Loucy (cell line): ENCODE data around the gene SHISAL1.

Experiments used
- H2AFZ ChIP-seq: fragments of 200-600 bp; sonication (generic); 2 replicates; pipeline ENCODE4 v1.6.0; 2016; ENCODE audit warnings: antibody characterized with exemption, mild to moderate bottlenecking, low read length, moderate library complexity
- H3F3A ChIP-seq: fragments of 200-600 bp; 2 replicates; pipeline ENCODE4 v1.6.0; 2016; ENCODE audit warnings: antibody characterized with exemption, low read depth, mild to moderate bottlenecking
- H3K27me3 ChIP-seq: fragments of 200-600 bp; sonication (generic); 2 replicates; pipeline ENCODE4 v1.6.1; 2014; ENCODE audit warnings: low read length, mild to moderate bottlenecking; ENCODE audit not compliant: insufficient read depth, poor library complexity, severe bottlenecking
- H3K36me3 ChIP-seq: fragments of 200-600 bp; sonication (generic); 2 replicates; pipeline ENCODE4 v1.6.1; 2016; ENCODE audit warnings: low read length; ENCODE audit not compliant: insufficient read depth
- H3K4me1 ChIP-seq: fragments of 200-600 bp; sonication (generic); 2 replicates; pipeline ENCODE4 v1.5.1; 2014; ENCODE audit warnings: low read length, mild to moderate bottlenecking; ENCODE audit not compliant: insufficient read depth, poor library complexity, severe bottlenecking
- H3K4me2 ChIP-seq: fragments of 200-600 bp; sonication (generic); 2 replicates; pipeline ENCODE4 v1.6.0; 2014; ENCODE audit warnings: antibody characterized with exemption, low read length, low read depth, mild to moderate bottlenecking; ENCODE audit not compliant: poor library complexity, severe bottlenecking
- H3K4me3 ChIP-seq: fragments of 200-600 bp; sonication (generic); 2 replicates; pipeline ENCODE4 v1.5.1; 2014; ENCODE audit warnings: low read length, mild to moderate bottlenecking, mixed read lengths; ENCODE audit not compliant: poor library complexity, severe bottlenecking
- H3K79me2 ChIP-seq: fragments of 200-600 bp; sonication (generic); 2 replicates; pipeline ENCODE4 v1.6.1; 2014; ENCODE audit warnings: low read length; ENCODE audit not compliant: insufficient read depth
- H3K9ac ChIP-seq: fragments of 200-600 bp; sonication (generic); 2 replicates; pipeline ENCODE4 v1.6.0; 2014; ENCODE audit warnings: mild to moderate bottlenecking, low read depth, low read length, moderate library complexity; ENCODE audit not compliant: poor library complexity, severe bottlenecking
- H3K9me2 ChIP-seq: fragments of 200-600 bp; sonication (generic); replicated peaks from 2 replicates; pipeline ENCODE4 v1.6.1; 2016; ENCODE audit warnings: low read depth, low read length, mixed read lengths
- H3K9me3 ChIP-seq: fragments of 200-600 bp; sonication (generic); 2 replicates; pipeline ENCODE4 v1.6.1; 2014; ENCODE audit warnings: mild to moderate bottlenecking, antibody characterized with exemption, low read length, low read depth; ENCODE audit not compliant: insufficient read depth
- H4K20me1 ChIP-seq: fragments of 200-600 bp; sonication (generic); 2 replicates; pipeline ENCODE4 v1.6.0; 2014; ENCODE audit warnings: antibody characterized with exemption, low read length, mild to moderate bottlenecking; ENCODE audit not compliant: insufficient read depth, poor library complexity, severe bottlenecking
- EZH2phosphoT487 ChIP-seq: fragments of 200-600 bp; IDR thresholded peaks from 2 replicates; pipeline ENCODE4 v1.6.1; 2018; ENCODE audit warnings: antibody characterized with exemption, mild to moderate bottlenecking, moderate library complexity, borderline replicate concordance
- TF ChIP-seq, protein P1 (sequence below): fragments of 200-600 bp; sonication (generic); conservative IDR thresholded peaks from 2 replicates; pipeline ENCODE4 v1.5.1; 2014; ENCODE audit warnings: mild to moderate bottlenecking, antibody characterized with exemption, low read length

The SHISAL1 gene

GRCh38 chr22:44277386-44278135 lies 35.2 kb downstream of the SHISAL1 start:
- no peak overlapping the region for H3K4me2 ChIP-seq
- H2AFZ ChIP-seq = no peak overlapping the region
- H3F3A ChIP-seq = no peaks in the 10 kb centered on the region
- no peak overlapping the region for H3K4me3 ChIP-seq
- H4K20me1 ChIP-seq = no peaks in the 10 kb centered on the region
- TF ChIP-seq, protein P1, sequence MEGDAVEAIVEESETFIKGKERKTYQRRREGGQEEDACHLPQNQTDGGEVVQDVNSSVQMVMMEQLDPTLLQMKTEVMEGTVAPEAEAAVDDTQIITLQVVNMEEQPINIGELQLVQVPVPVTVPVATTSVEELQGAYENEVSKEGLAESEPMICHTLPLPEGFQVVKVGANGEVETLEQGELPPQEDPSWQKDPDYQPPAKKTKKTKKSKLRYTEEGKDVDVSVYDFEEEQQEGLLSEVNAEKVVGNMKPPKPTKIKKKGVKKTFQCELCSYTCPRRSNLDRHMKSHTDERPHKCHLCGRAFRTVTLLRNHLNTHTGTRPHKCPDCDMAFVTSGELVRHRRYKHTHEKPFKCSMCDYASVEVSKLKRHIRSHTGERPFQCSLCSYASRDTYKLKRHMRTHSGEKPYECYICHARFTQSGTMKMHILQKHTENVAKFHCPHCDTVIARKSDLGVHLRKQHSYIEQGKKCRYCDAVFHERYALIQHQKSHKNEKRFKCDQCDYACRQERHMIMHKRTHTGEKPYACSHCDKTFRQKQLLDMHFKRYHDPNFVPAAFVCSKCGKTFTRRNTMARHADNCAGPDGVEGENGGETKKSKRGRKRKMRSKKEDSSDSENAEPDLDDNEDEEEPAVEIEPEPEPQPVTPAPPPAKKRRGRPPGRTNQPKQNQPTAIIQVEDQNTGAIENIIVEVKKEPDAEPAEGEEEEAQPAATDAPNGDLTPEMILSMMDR = no peak
- no peak for TF ChIP-seq EZH2phosphoT487
- no peaks in the 10 kb centered on the region for H3K9me2 ChIP-seq
- no peaks in the 10 kb centered on the region for H3K36me3 ChIP-seq
- H3K79me2 ChIP-seq = no peaks in the 10 kb centered on the region
- H3K4me1 ChIP-seq = no peaks in the 10 kb centered on the region
- no peak overlapping the region for H3K9ac ChIP-seq
- H3K9me3 ChIP-seq = no peaks in the 10 kb centered on the region
- no peaks in the 10 kb centered on the region for H3K27me3 ChIP-seq

- TF ChIP-seq, protein P1 = no peak
- no peak for TF ChIP-seq EZH2phosphoT487
- no peak overlapping the region for H3K4me2 ChIP-seq
These were observed 35.9 kb downstream of the SHISAL1 start for GRCh38 chr22:44276706-44277356.

DNA sequence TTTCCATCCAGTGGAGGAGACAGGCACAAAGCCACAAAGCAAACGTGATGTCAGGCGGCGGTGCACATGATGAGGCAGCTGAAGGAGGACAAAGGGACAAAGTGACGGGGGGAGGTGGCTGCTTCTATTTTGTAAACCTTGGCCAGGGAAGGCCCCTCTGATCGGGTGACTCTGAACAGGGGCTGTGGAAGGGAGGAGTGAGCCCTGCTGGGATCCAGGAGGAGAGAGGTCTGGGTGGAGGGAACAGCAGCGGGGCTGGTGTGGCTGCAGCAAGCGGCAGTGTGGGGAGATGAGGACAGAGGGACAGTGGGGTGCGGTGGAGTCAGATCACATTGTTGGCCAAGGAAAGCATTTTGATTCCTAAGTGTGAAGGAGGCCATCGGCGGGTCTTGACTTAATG lies 36.7 kb downstream of the SHISAL1 start:
- Histone ChIP-seq H3K4me2 (no peak overlapping the region), H4K20me1 (no peaks in the 10 kb centered on the region), H3F3A (no peaks in the 10 kb centered on the region), H3K36me3 (no peaks in the 10 kb centered on the region), H3K9ac (no peak overlapping the region), H2AFZ (no peak overlapping the region), H3K9me2 (no peaks in the 10 kb centered on the region), H3K27me3 (no peaks in the 10 kb centered on the region), H3K9me3 (no peaks in the 10 kb centered on the region), H3K4me3 (no peak overlapping the region), H3K4me1 (no peaks in the 10 kb centered on the region), H3K79me2 (no peaks in the 10 kb centered on the region)
- no peak for TF ChIP-seq EZH2phosphoT487
- TF ChIP-seq, protein P1 = no peak

More at GRCh38 chr22:44276706-44277356, 35.9 kb downstream of the SHISAL1 start:
- no peaks in the 10 kb centered on the region for H3K27me3 ChIP-seq
- no peaks in the 10 kb centered on the region for H3K9me3 ChIP-seq
- H3K4me3 ChIP-seq = no peak overlapping the region
- no peaks in the 10 kb centered on the region for H3F3A ChIP-seq
- H2AFZ ChIP-seq = no peak overlapping the region
- H3K36me3 ChIP-seq = no peaks in the 10 kb centered on the region
- H3K4me1 ChIP-seq = no peaks in the 10 kb centered on the region
- no peaks in the 10 kb centered on the region for H4K20me1 ChIP-seq
- H3K79me2 ChIP-seq = no peaks in the 10 kb centered on the region
- H3K9ac ChIP-seq = no peak overlapping the region
- no peaks in the 10 kb centered on the region for H3K9me2 ChIP-seq
